ENCODE measurements around the gene HOXA13.

Gene HOXA13

GRCh38 chr7:27146491-27147198, 53.2 kb downstream of the HOXA13 start (continued):
- peak; percentile 69 for TF ChIP-seq PRDM10 (tag by site-specific recombination; IDR thresholded peaks at IDR 0.05)
- TF ChIP-seq ZSCAN30 (tag by site-specific recombination; IDR thresholded peaks at IDR 0.05) = 0 out of 2 replicates have a peak, but pooled peaks have one; percentile 4
- no peak for TF ChIP-seq BCL11A (tag by site-specific recombination; IDR thresholded peaks at IDR 0.05; ENCODE audit: low read depth)
- no peak for TF ChIP-seq ZNF830 (tag by site-specific recombination; IDR thresholded peaks at IDR 0.05; ENCODE audit: low read depth)
- no peak; the same call in 1 of the 2 replicates for TF ChIP-seq ZNF654 (tag by site-specific recombination; IDR thresholded peaks at IDR 0.05; ENCODE audit: low read depth)
- peak; percentile 76 for TF ChIP-seq WT1 (tag by site-specific recombination; IDR thresholded peaks at IDR 0.05)
- TF ChIP-seq, protein P1, sequence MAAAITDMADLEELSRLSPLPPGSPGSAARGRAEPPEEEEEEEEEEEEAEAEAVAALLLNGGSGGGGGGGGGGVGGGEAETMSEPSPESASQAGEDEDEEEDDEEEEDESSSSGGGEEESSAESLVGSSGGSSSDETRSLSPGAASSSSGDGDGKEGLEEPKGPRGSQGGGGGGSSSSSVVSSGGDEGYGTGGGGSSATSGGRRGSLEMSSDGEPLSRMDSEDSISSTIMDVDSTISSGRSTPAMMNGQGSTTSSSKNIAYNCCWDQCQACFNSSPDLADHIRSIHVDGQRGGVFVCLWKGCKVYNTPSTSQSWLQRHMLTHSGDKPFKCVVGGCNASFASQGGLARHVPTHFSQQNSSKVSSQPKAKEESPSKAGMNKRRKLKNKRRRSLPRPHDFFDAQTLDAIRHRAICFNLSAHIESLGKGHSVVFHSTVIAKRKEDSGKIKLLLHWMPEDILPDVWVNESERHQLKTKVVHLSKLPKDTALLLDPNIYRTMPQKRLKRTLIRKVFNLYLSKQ (tag by site-specific recombination; IDR thresholded peaks at IDR 0.05; ENCODE audit: borderline replicate concordance) = no peak
- no peak for TF ChIP-seq OVOL3 (tag by site-specific recombination; IDR thresholded peaks at IDR 0.05)
- TF ChIP-seq ZFP37 (tag by site-specific recombination; IDR thresholded peaks at IDR 0.05) = 0 out of 2 replicates have a peak, but pooled peaks have one; percentile 43
- TF ChIP-seq, protein P2, sequence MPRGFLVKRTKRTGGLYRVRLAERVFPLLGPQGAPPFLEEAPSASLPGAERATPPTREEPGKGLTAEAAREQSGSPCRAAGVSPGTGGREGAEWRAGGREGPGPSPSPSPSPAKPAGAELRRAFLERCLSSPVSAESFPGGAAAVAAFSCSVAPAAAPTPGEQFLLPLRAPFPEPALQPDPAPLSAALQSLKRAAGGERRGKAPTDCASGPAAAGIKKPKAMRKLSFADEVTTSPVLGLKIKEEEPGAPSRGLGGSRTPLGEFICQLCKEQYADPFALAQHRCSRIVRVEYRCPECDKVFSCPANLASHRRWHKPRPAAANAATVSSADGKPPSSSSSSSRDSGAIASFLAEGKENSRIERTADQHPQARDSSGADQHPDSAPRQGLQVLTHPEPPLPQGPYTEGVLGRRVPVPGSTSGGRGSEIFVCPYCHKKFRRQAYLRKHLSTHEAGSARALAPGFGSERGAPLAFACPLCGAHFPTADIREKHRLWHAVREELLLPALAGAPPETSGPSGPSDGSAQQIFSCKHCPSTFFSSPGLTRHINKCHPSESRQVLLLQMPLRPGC (tag by site-specific recombination; IDR thresholded peaks at IDR 0.05) = no peak
- TF ChIP-seq ZNF175 (tag by site-specific recombination; IDR thresholded peaks at IDR 0.05) = no peak
- no peak for TF ChIP-seq ZNF404 (tag by site-specific recombination; IDR thresholded peaks at IDR 0.05)
- no peak; the same call in 1 of the 2 replicates for TF ChIP-seq ZNF426 (tag by site-specific recombination; IDR thresholded peaks at IDR 0.05)
- TF ChIP-seq ZNF544 (tag by site-specific recombination; IDR thresholded peaks at IDR 0.05) = no peak
- TF ChIP-seq ZNF623 (tag by site-specific recombination; IDR thresholded peaks at IDR 0.05) = no peak
- TF ChIP-seq EGR2 (tag by site-specific recombination; IDR thresholded peaks at IDR 0.05; ENCODE audit: low read depth) = no peak
- no peak for TF ChIP-seq ZNF791 (tag by site-specific recombination; IDR thresholded peaks at IDR 0.05)
- no peak for TF ChIP-seq ZNF621 (tag by site-specific recombination; IDR thresholded peaks at IDR 0.05)
- no peak for TF ChIP-seq SALL2 (tag by site-specific recombination; IDR thresholded peaks at IDR 0.05; ENCODE audit: borderline replicate concordance)
- TF ChIP-seq, protein P3, sequence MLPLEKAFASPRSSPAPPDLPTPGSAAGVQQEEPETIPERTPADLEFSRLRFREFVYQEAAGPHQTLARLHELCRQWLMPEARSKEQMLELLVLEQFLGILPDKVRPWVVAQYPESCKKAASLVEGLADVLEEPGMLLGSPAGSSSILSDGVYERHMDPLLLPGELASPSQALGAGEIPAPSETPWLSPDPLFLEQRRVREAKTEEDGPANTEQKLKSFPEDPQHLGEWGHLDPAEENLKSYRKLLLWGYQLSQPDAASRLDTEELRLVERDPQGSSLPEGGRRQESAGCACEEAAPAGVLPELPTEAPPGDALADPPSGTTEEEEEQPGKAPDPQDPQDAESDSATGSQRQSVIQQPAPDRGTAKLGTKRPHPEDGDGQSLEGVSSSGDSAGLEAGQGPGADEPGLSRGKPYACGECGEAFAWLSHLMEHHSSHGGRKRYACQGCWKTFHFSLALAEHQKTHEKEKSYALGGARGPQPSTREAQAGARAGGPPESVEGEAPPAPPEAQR (tag by site-specific recombination; IDR thresholded peaks at IDR 0.05) = no peak
- no peak for TF ChIP-seq ZSCAN23 (tag by site-specific recombination; IDR thresholded peaks at IDR 0.05)
- no peak for TF ChIP-seq ZNF354C (tag by site-specific recombination; IDR thresholded peaks at IDR 0.05; ENCODE audit: borderline replicate concordance, low read depth)
- no peak for TF ChIP-seq ZNF660 (tag by site-specific recombination; IDR thresholded peaks at IDR 0.05)
- TF ChIP-seq ZNF561 (tag by site-specific recombination; IDR thresholded peaks at IDR 0.05; ENCODE audit: borderline replicate concordance) = no peak
- no peak for TF ChIP-seq ZNF140 (tag by site-specific recombination; IDR thresholded peaks at IDR 0.05)
- no peak for TF ChIP-seq ZNF112 (tag by site-specific recombination; IDR thresholded peaks at IDR 0.05)
- TF ChIP-seq GLIS1 (tag by site-specific recombination; IDR thresholded peaks at IDR 0.05) = no peak
- TF ChIP-seq ZFP69B (tag by site-specific recombination; IDR thresholded peaks at IDR 0.05) = no peak
- TF ChIP-seq ZNF48 (tag by site-specific recombination; IDR thresholded peaks at IDR 0.05) = no peak
- no peak for TF ChIP-seq ZNF548 (tag by site-specific recombination; IDR thresholded peaks at IDR 0.05)
- TF ChIP-seq, protein P4, sequence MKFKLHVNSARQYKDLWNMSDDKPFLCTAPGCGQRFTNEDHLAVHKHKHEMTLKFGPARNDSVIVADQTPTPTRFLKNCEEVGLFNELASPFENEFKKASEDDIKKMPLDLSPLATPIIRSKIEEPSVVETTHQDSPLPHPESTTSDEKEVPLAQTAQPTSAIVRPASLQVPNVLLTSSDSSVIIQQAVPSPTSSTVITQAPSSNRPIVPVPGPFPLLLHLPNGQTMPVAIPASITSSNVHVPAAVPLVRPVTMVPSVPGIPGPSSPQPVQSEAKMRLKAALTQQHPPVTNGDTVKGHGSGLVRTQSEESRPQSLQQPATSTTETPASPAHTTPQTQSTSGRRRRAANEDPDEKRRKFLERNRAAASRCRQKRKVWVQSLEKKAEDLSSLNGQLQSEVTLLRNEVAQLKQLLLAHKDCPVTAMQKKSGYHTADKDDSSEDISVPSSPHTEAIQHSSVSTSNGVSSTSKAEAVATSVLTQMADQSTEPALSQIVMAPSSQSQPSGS (tag by site-specific recombination; IDR thresholded peaks at IDR 0.05; ENCODE audit: low read depth) = no peak
- TF ChIP-seq ZNF501 (tag by site-specific recombination; IDR thresholded peaks at IDR 0.05) = no peak
